CD8-positive, alpha-beta memory T cell (primary cell): ENCODE data around the gene ANP32B. TPM values are rescaled to one million over a fixed set of nuclear protein-coding genes. Genes with fewer than 3 reads are reported as not detected.
A peak's percentile ranks its signal among the peaks of the same experiment; 100 is the strongest.

Experiments used
- CTCF ChIA-PET: fragments of 350-600 bp; sonication (Branson Sonifier 250); formaldehyde crosslinking; loops from one replicate; lab custom pipeline; 2021; ENCODE audit warnings: antibody characterized with exemption; lab: Charles Lee
- POLR2A ChIA-PET: fragments of 350-600 bp; sonication (Branson Sonifier 250); formaldehyde crosslinking; loops from one replicate; lab custom pipeline; 2021; ENCODE audit warnings: antibody characterized with exemption; lab: Charles Lee
- DNase-seq, 5 donors: peaks; one replicate each; pipeline versions ENCODE4 v3.0.0 to v3.0.0-alpha.2; 2020 to 2022; ENCODE audit warnings: mixed read lengths in 1 of 5
- H3K27ac ChIP-seq: one replicate; pipeline ENCODE4 v1.7.0; 2013; ENCODE audit warnings: low read depth, mild to moderate bottlenecking, low read length, moderate library complexity
- H3K27me3 ChIP-seq: 2 replicates; pipeline ENCODE4 v1.7.0; 2013; ENCODE audit warnings: low read length, mild to moderate bottlenecking; ENCODE audit not compliant: insufficient read depth, poor library complexity, severe bottlenecking
- H3K36me3 ChIP-seq: 2 replicates; pipeline ENCODE4 v1.7.0; 2013; ENCODE audit warnings: mild to moderate bottlenecking, low read length, moderate library complexity; ENCODE audit not compliant: insufficient read depth
- H3K4me1 ChIP-seq: 2 replicates; pipeline ENCODE4 v1.7.0; 2013; ENCODE audit warnings: mild to moderate bottlenecking, low read length, moderate library complexity; ENCODE audit not compliant: insufficient read depth
- H3K4me3 ChIP-seq: 2 replicates; pipeline ENCODE4 v1.7.0; 2013; ENCODE audit warnings: mild to moderate bottlenecking, low read length
- H3K9me3 ChIP-seq: 2 replicates; pipeline ENCODE4 v1.7.0; 2013; ENCODE audit warnings: mild to moderate bottlenecking, low read length
- H3K27ac Mint-ChIP-seq, 8 donors: one replicate each; pipeline ENCODE4 v1.8.0; 2020 to 2021; ENCODE audit warnings: mixed read lengths in 8 of 8, mild to moderate bottlenecking in 6 of 8, inconsistent platforms in 3 of 8, moderate library complexity in 3 of 8
- H3K27me3 Mint-ChIP-seq, 2 donors: one replicate each; pipeline ENCODE4 v1.8.0; 2020 to 2021; ENCODE audit warnings: mixed read lengths in 2 of 2, mild to moderate bottlenecking in 1 of 2, moderate library complexity in 1 of 2
- H3K36me3 Mint-ChIP-seq, 3 donors: one replicate each; pipeline ENCODE4 v1.8.0; 2020 to 2021; ENCODE audit warnings: mixed read lengths in 3 of 3, inconsistent platforms in 1 of 3, mild to moderate bottlenecking in 1 of 3
- H3K4me1 Mint-ChIP-seq, 3 donors: one replicate each; pipeline ENCODE4 v1.8.0; 2020 to 2021; ENCODE audit warnings: mixed read lengths in 3 of 3, inconsistent platforms in 1 of 3, mild to moderate bottlenecking in 1 of 3
- H3K4me3 Mint-ChIP-seq, 7 donors: one replicate each; pipeline ENCODE4 v1.8.0; 2020 to 2021; ENCODE audit warnings: mixed read lengths in 7 of 7, mild to moderate bottlenecking in 6 of 7, moderate library complexity in 4 of 7, inconsistent platforms in 2 of 7
- H3K9me3 Mint-ChIP-seq, 5 donors: one replicate each; pipeline ENCODE4 v1.8.0; 2020 to 2022; ENCODE audit warnings: mixed read lengths in 5 of 5, mild to moderate bottlenecking in 3 of 5, moderate library complexity in 2 of 5, inconsistent platforms in 1 of 5
- polyA plus RNA-seq: library from polyadenylated mRNA; unstranded; fragments of 300-500 nt; fragmentation: Illumina TruSeq; gene quantifications from one replicate; pipeline ENCODE4 v1.2.3, GENCODE V29; 2021
- total RNA-seq, 2 experiments: library from RNA; stranded (reverse); gene quantifications; one replicate each; pipeline ENCODE4 v1.2.3, GENCODE V29; 2021

Gene ANP32B
- total and polyA plus RNA-seq, 3 experiments from 2014 or later, result 91.0 to 341 (median 331) TPM

DNA sequence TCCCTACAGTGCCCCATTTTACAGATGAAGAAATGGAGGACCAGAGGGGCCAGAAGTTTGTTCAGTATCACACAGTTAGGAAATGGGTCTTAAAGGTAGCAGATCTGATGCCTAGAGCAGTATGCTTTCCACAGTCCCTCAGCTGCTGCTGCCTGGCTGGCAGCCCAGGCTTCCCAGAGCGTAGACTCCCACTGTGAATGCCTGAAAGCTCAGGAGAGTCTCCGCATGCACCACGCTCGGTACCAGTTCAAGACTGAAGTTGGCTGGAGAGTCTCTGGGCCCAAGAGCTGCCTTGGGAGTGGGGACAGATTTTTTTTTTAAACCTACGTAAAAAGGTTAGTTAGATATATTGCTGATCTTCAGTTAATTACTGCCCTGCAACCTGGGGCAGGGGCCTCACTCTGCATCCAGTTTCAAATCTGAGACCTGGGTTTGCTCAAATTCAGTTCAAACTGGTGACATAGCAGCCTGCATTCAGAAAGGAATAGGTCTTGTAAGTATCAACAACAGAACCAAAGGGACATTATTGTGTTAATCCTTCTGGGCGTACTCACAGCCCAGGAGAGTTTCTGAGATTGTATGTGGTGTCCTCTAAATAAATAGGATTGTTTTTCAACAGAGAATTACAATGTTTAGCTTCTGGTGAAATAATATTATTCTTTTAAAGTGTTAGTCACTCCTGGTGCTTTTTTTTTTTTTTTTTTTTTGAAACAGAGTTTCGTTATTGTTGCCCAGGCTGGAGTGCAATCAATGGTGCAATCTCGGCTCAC is 81.7 kb downstream of the ANP32B start:
- Mint-ChIP-seq H3K9me3 (no peaks in the 10 kb centered on the region), H3K4me3 (no peak overlapping the region), H3K4me1 (peaks cover under 1 to 10% (median 9%) of the 10 kb centered on the region in 3 donors), H3K36me3 (peaks cover 7 to 52% (median 8%) of the 10 kb centered on the region in 3 donors), H3K27ac (peak overlapping the region in 1 of 8 donors; percentile 52), H3K27me3 (no peaks in the 10 kb centered on the region)
- CTCF ChIA-PET, result interaction anchor here (0.9 to 1.2 kb wide), 2 partner anchors 10 to 129 kb away, joined by 3 read pairs; no protein-coding TSS in a partner anchor
- Histone ChIP-seq H3K9me3 (no peaks in the 10 kb centered on the region), H3K4me1 (no peaks in the 10 kb centered on the region), H3K36me3 (peaks cover 7% of the 10 kb centered on the region), H3K4me3 (no peak overlapping the region), H3K27me3 (no peaks in the 10 kb centered on the region), H3K27ac (no peak overlapping the region)
- DNase-seq, result no peak
- POLR2A ChIA-PET, result interaction anchor here (0.6 kb wide), 1 partner anchor 141 kb away, joined by 3 read pairs; no protein-coding TSS in a partner anchor

Other genes with a start within 250 kb of the ANP32B start
- gene FOXE1, start 130.1 kb upstream of the ANP32B start, total RNA-seq, result under 1 TPM in 1 of 2 experiments, not detected in 1; 0.07 TPM
- not detected for gene FOXE1, start 130.1 kb upstream of the ANP32B start, polyA plus RNA-seq
- 10 to 100 TPM; 19.1 to 19.2 TPM for gene TRMO, start 60.8 kb upstream of the ANP32B start, total RNA-seq
- gene TRMO, start 60.8 kb upstream of the ANP32B start, polyA plus RNA-seq, result 19.6 TPM
- gene HEMGN, start 45.2 kb upstream of the ANP32B start, total RNA-seq, result under 1 TPM; 0.31 to 0.66 TPM
- gene HEMGN, start 45.2 kb upstream of the ANP32B start, polyA plus RNA-seq, result 2.8 TPM
- 10 to 100 TPM; 33.2 to 34.8 TPM for gene NANS, start 73.4 kb downstream of the ANP32B start, total RNA-seq
- gene NANS, start 73.4 kb downstream of the ANP32B start, polyA plus RNA-seq, result 29.3 TPM
- gene TRIM14, start 135.9 kb downstream of the ANP32B start, total RNA-seq, result 10 to 100 TPM; 46.2 to 52.1 TPM
- gene TRIM14, start 135.9 kb downstream of the ANP32B start, polyA plus RNA-seq, result 92.5 TPM
- 1 to 10 TPM; 5.1 TPM for gene CORO2A, start 209.3 kb downstream of the ANP32B start, total RNA-seq
- 11.9 TPM for gene CORO2A, start 209.3 kb downstream of the ANP32B start, polyA plus RNA-seq